ENCODE results near the gene FDXR. TPM values are rescaled to one million over a fixed set of nuclear protein-coding genes. Genes with fewer than 3 reads are reported as not detected.

FDXR gene
- total and polyA plus RNA-seq, 2 of the 8 experiments (the other 6 are each of a cell fraction or from before 2014, with no cell fraction given): 24.2 to 31.4 TPM

- no peak for DNase-seq (ENCODE audit: low read depth in 1 of 2, low spot score in 2 of 2)
- H3K23me2 ChIP-seq (ENCODE audit: low read depth, low read length): peaks cover 8% of the 10 kb centered on the region; the same call in 1 of the 2 replicates
- no peak overlapping the region for H2BK15ac ChIP-seq (ENCODE audit: low read length)
- H4K5ac ChIP-seq (ENCODE audit: insufficient read length, low read depth, low read length): no peak overlapping the region
- peaks cover 0 to 4% (median 3%) of the 10 kb centered on the region in 4 experiments; a peak in 3 of 7 replicates for H3K4me1 ChIP-seq (replicated peaks in 1 of 4; ENCODE audit: control insufficient read depth in 3 of 4, insufficient read depth in 4 of 4, low read length in 3 of 4)
- H3K79me1 ChIP-seq (ENCODE audit: low read depth, low read length): no peaks in the 10 kb centered on the region
- 84% methylated on average over 13 of the region's 13 CpGs; no CpG with 5 or more reads in 1 of the 2 experiments for WGBS, 2 experiments (ENCODE audit: extremely low coverage in 1 of 2, insufficient coverage in 1 of 2, insufficient read length in 1 of 2, insufficient replicate concordance in 2 of 2, low coverage in 1 of 2, low lambda C conversion rate in 2 of 2, missing lambda C conversion rate in 1 of 2)
- H2AFZ ChIP-seq (ENCODE audit: low read length): no peak overlapping the region
- no peak overlapping the region for H3K56ac ChIP-seq (replicated peaks; ENCODE audit: insufficient read length, low read depth, low read length)
- H4K91ac ChIP-seq (replicated peaks; ENCODE audit: insufficient read length, low read length): no peak overlapping the region
- no peak overlapping the region; a peak in 2 of 7 replicates for H3K9ac ChIP-seq (replicated peaks in 1 of 4; ENCODE audit: extremely low read depth in 1 of 4, low read depth in 3 of 4, low read length in 3 of 4)
- H3K23ac ChIP-seq (ENCODE audit: insufficient read length): no peak overlapping the region
- ChIA-PET POLR2A (ENCODE audit: partially characterized antibody) (interaction anchor here (2.9 kb wide), 1 partner anchor 15 kb away, joined by 12 read pairs; the partner anchor contains the start of gene FDXR), CTCF (ENCODE audit: partially characterized antibody) (interaction anchor here (0.8 to 3.1 kb wide), 8 partner anchors 9 to 72 kb away, joined by 3 to 12 read pairs (median 4); no protein-coding TSS in a partner anchor)
- no peak overlapping the region for H3K4ac ChIP-seq (replicated peaks; ENCODE audit: insufficient read length, low read depth, low read length)
- H3K79me2 ChIP-seq (ENCODE audit: control insufficient read depth in 1 of 2, insufficient read depth in 2 of 2, low read length in 2 of 2): no peaks in the 10 kb centered on the region
- no peak overlapping the region for H2BK5ac ChIP-seq (ENCODE audit: low read depth, low read length)
- H4K8ac ChIP-seq (ENCODE audit: extremely low read depth, insufficient read depth, low read length): no peak overlapping the region
- H3K4me3 ChIP-seq (ENCODE audit: extremely low read depth in 1 of 4, insufficient read depth in 2 of 4, low read depth in 3 of 4, low read length in 4 of 4): no peak overlapping the region
- H2BK12ac ChIP-seq (ENCODE audit: low read depth, low read length): no peak overlapping the region
- H3K27me3 ChIP-seq (replicated peaks in 1 of 4; ENCODE audit: control insufficient read depth in 3 of 4, extremely low read depth in 1 of 4, insufficient read depth in 3 of 4, low read length in 3 of 4): peaks cover 12 to 20% (median 15%) of the 10 kb centered on the region in 4 experiments; a peak in 6 of 7 replicates
- FAIRE-seq: no peak
- no peak overlapping the region for H3K4me2 ChIP-seq (ENCODE audit: insufficient read depth in 1 of 2, low read depth in 2 of 2, low read length in 2 of 2)
- H3K9me3 ChIP-seq (ENCODE audit: insufficient read depth in 2 of 2, low read depth in 1 of 2, low read length in 1 of 2): no peaks in the 10 kb centered on the region
- H2BK120ac ChIP-seq (replicated peaks; ENCODE audit: low read depth, low read length): no peak overlapping the region
- no peaks in the 10 kb centered on the region for H3K36me3 ChIP-seq (ENCODE audit: control insufficient read depth in 2 of 4, insufficient read depth in 4 of 4, low read length in 3 of 4)
- peaks cover 0 to 2% of the 10 kb centered on the region in 2 experiments for H4K20me1 ChIP-seq (replicated peaks in 1 of 2; ENCODE audit: control insufficient read depth in 1 of 2, insufficient read depth in 2 of 2, low read length in 2 of 2)
- H2BK20ac ChIP-seq (ENCODE audit: low read length): no peak overlapping the region
- H2AK5ac ChIP-seq (ENCODE audit: low read depth, low read length): no peak overlapping the region
- TF ChIP-seq NANOG (IDR thresholded peaks at IDR 0.05; ENCODE audit: insufficient read depth, low read depth, low read length, poor library complexity, severe bottlenecking) (no peak), BCL11A (IDR thresholded peaks at IDR 0.05; ENCODE audit: low read depth in 2 of 2, low read length in 2 of 2) (no peak), SP4 (IDR thresholded peaks at IDR 0.05; ENCODE audit: low read length) (no peak), ZNF274 (IDR thresholded peaks at IDR 0.05; ENCODE audit: borderline replicate concordance, extremely low read depth, low read length) (no peak), SIN3A (conservative IDR thresholded peaks at IDR 0.05 in 1 of 2, IDR thresholded peaks at IDR 0.05 in 1 of 2; ENCODE audit: low read depth in 1 of 2, low read length in 2 of 2) (no peak)
- no peak overlapping the region for H3K18ac ChIP-seq (ENCODE audit: extremely low read depth, low read length)
- no peak overlapping the region for H3K14ac ChIP-seq (ENCODE audit: insufficient read length)
- H3K27ac ChIP-seq (ENCODE audit: low read depth, low read length): no peak overlapping the region
These were observed 15.7 kb upstream of the FDXR start for GRCh38 chr17:74888469-74888868.

All from H1 (cell line).